Astrocyte of the cerebellum (primary cell): ENCODE measurements around the gene GJC3.
A peak's percentile ranks its signal among the peaks of the same experiment; 100 is the strongest.
"Not testable (repeated sequence)": the region's sequence is repeated elsewhere in the genome, so short reads cannot be mapped to it uniquely, and the experiment has no call there.

Experiments used
- DNase-seq: peaks from one replicate; pipeline ENCODE4 v3.0.0-alpha.2; 2011; ENCODE audit warnings: low read depth
- H3K4me3 ChIP-seq: 2 replicates; pipeline ENCODE4 v1.5.1; 2011; ENCODE audit warnings: mild to moderate bottlenecking, low read depth, low read length, moderate library complexity
- CTCF ChIP-seq: IDR thresholded peaks from 2 replicates; pipeline ENCODE4 v1.5.1; 2012; ENCODE audit warnings: low read length, low read depth, moderate library complexity, mild to moderate bottlenecking; ENCODE audit errors: missing control alignments
- in situ Hi-C: cut with HindIII; loops from 2 replicates; pipeline ENCODE4 v1.10.0; 2017; ENCODE audit warnings: low sequenced_read_pairs

GJC3 gene

GRCh38 chr7:99969298-99969697 lies 39.9 kb upstream of the GJC3 start:
- no peak overlapping the region for H3K4me3 ChIP-seq
- no peak for DNase-seq
- in situ Hi-C loops: no loop called here

GRCh38 chr7:99958564-99959227 lies 29.3 kb upstream of the GJC3 start:
- in situ Hi-C loops: no loop called here
- no peak for DNase-seq
- H3K4me3 ChIP-seq: no peak overlapping the region
- no peak for TF ChIP-seq CTCF

More at GRCh38 chr7:99969298-99969697, 39.9 kb upstream of the GJC3 start:
- no peak for TF ChIP-seq CTCF

DNA sequence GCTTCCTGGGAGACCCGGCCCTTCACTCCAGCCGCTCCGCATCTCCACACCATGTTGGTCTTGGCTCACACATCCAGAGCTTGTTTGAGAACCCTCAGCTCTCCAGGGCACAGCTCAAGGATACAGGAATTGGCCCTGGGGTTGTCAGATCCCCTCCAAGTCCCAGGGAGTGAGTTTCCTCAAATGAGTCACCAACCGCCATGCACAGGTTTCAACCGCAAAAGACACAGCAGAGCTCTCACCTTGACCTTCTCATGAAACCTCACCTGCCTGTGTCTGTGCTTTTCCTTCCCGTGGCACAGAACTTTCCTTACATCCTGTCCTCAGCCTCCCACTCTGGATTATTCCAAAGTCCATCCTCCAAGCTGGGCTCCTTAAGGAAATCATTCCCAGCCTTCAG lies 25.8 kb upstream of the GJC3 start:
- no peak for TF ChIP-seq CTCF
- H3K4me3 ChIP-seq: no peak overlapping the region
- in situ Hi-C loops: no loop called here
- no peak for DNase-seq

DNA sequence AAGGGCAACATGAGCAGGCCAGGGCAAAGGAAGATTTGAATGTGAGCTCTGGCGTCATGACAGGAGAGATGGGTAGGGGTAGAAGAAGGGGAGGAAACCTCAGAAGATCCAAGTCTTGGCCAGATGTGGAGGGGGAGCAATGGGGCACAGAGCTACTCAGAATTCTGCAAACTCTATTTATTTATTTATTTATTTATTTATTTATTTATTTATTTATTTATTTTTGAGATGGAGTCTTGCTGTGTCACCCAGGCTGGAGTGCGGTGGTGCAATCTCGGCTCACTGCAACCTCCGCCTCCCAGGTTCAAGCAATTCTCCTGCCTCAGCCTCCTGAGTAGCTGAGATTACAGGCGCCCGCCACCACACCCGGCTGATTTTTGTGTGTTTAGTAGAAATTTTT lies 25.2 kb upstream of the GJC3 start:
- DNase-seq, H3K4me3 ChIP-seq: not testable (repeated sequence)
- in situ Hi-C loops: loop anchor here (5.0 kb wide), 1 partner anchor 72 kb away; no protein-coding TSS in a partner anchor

DNA sequence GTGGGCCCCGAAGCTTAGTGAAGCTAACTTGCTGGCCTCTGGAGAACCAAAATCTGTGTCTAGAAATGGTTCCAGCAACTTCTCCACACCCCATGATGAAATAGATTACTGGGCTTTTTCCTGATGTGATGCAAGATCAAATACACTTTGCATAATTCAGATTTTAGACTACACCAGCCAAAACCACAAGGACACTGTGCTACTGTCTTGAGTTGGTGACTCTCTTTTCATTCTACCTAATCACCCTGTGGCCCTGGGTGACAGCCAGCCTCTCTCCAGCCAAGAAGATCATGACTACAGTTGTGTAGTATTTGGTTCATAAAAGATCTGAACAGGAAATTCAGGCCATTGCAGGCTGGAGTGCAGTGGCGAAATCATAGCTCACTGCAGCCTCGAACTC lies 24.2 kb upstream of the GJC3 start:
- TF ChIP-seq CTCF: no peak
- no peak overlapping the region for H3K4me3 ChIP-seq
- in situ Hi-C loops: loop anchor here (5.0 kb wide), 1 partner anchor 71 kb away; no protein-coding TSS in a partner anchor
- DNase-seq: no peak

- in situ Hi-C loops: loop anchor here (5.0 kb wide), 1 partner anchor 70 kb away; no protein-coding TSS in a partner anchor
- not testable (repeated sequence) for H3K4me3 ChIP-seq, DNase-seq
Observed at GRCh38 chr7:99952649-99953048, 23.2 kb upstream of the GJC3 start.

DNA sequence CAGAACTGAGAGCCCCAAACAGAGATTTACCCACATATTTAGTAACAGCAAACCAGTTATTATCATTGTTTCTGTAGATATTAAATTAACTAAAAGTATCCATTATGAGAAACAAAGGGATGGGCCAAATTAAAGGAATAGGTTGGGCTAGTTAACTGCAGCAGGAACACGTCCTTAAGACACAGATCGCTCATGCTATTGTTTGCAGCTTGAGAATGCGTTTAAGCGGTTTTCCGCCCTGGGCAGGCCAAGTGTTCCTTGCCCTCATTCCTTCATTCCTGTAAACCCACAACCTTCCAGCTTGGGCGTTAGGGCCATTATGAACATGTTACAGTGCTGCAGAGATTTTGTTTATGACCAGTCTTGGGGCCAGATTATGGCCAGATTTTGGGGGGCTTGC lies 21.4 kb upstream of the GJC3 start:
- in situ Hi-C loops: loop anchor here (5.0 kb wide), 1 partner anchor 69 kb away; no protein-coding TSS in a partner anchor
- not testable (repeated sequence) for DNase-seq, H3K4me3 ChIP-seq

DNA sequence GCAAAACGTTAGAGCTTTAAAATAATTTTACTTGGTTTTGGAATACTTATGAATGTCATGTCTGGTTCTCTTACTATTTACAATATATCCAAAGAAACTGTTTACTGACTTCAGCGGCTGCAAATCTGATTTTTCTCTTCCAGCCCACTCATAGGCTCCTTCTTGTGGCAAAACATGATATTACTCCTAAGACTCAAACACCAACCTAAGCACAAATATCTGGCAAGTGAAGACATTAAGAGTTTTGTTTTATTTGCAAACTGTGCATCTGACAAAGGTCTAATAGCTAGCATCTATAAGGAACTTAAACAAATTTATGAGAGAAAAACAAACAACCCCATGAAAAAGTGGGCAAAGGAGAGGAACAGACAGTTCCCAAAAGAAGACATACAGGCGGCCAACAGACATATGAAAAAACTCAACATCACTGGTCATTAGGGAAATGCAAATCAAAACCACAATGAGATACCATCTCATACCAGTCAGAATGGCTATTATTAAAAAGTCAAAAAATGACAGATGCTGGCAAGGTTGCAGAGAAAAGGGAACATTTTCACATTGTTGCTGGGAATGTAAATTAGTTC lies 20.3 kb upstream of the GJC3 start:
- no peak for DNase-seq
- H3K4me3 ChIP-seq: no peak overlapping the region
- peak; percentile 41 for TF ChIP-seq CTCF
- in situ Hi-C loops: loop anchor here (5.0 kb wide), 1 partner anchor 67 kb away; no protein-coding TSS in a partner anchor
